Esophagus (tissue), 2 donors: Measurements from ENCODE around the gene RSF1. TPM values are rescaled to one million over a fixed set of nuclear protein-coding genes. Genes with fewer than 3 reads are reported as not detected.

Experiments
- H3K27ac ChIP-seq, 2 donors: one replicate each; pipeline ENCODE4 v1.5.1; 2013; ENCODE audit warnings: low read depth in 2 of 2, mild to moderate bottlenecking in 2 of 2, inconsistent platforms in 1 of 2, low read length in 1 of 2, moderate library complexity in 1 of 2
- H3K27me3 ChIP-seq, 2 donors: one replicate each; pipeline ENCODE4 v1.6.1; 2013; ENCODE audit warnings: low read length in 2 of 2, control low read depth in 1 of 2, mild to moderate bottlenecking in 1 of 2; ENCODE audit not compliant: insufficient read depth in 2 of 2, control insufficient read depth in 1 of 2
- H3K36me3 ChIP-seq, 2 donors: one replicate each; pipeline ENCODE4 v1.6.1; 2013; ENCODE audit warnings: low read length in 1 of 2; ENCODE audit not compliant: control insufficient read depth in 2 of 2, insufficient read depth in 2 of 2
- H3K4me1 ChIP-seq, 2 donors: one replicate each; pipeline ENCODE4 v1.6.1; 2013; ENCODE audit warnings: low read length in 1 of 2; ENCODE audit not compliant: control insufficient read depth in 2 of 2, insufficient read depth in 2 of 2
- H3K4me3 ChIP-seq, 2 donors: one replicate each; pipeline ENCODE4 v1.5.1; 2013; ENCODE audit warnings: low read length in 2 of 2, mild to moderate bottlenecking in 2 of 2, low read depth in 1 of 2, moderate library complexity in 1 of 2
- H3K9me3 ChIP-seq, 2 donors: one replicate each; pipeline ENCODE4 v1.6.1; 2013; ENCODE audit warnings: mild to moderate bottlenecking in 2 of 2, low read depth in 1 of 2, low read length in 1 of 2, moderate library complexity in 1 of 2; ENCODE audit not compliant: control insufficient read depth in 2 of 2, insufficient read depth in 1 of 2
- WGBS, 2 donors: extraction: QIAGEN DNeasy Blood & Tissue Kit; methylation state at CpG; one replicate each; pipeline ENCODE4 v1.1.7; 2013; 5-methylcytosine and 5-hydroxymethylcytosine counted together
- polyA plus RNA-seq, 2 donors: library from polyadenylated mRNA; stranded (reverse); fragments of 200-250 nt; gene quantifications; one replicate each; pipeline ENCODE4 v1.2.3, GENCODE V29; 2013
- donor health status: healthy with polysubstance abuse.
- donor health status: Bipolar disorder and iron deficiency.

The RSF1 gene
- polyA plus RNA-seq, 2 donors: 4.8 to 8.3 TPM

GRCh38 chr11:77734890-77735289 is 85.6 kb downstream of the RSF1 start:
- H3K27ac ChIP-seq: no peak overlapping the region
- no peaks in the 10 kb centered on the region for H3K27me3 ChIP-seq
- H3K4me3 ChIP-seq: no peak overlapping the region
- peaks cover 2 to 4% of the 10 kb centered on the region in 2 donors for H3K9me3 ChIP-seq
- 98 to 99% methylated on average over 26 of the region's 26 CpGs for WGBS, 2 donors
- no peaks in the 10 kb centered on the region for H3K4me1 ChIP-seq
- peaks cover 3 to 10% of the 10 kb centered on the region in 2 donors for H3K36me3 ChIP-seq

- Histone ChIP-seq H3K4me3 (no peak overlapping the region), H3K27me3 (no peaks in the 10 kb centered on the region), H3K4me1 (no peaks in the 10 kb centered on the region), H3K9me3 (peaks cover 2 to 4% of the 10 kb centered on the region in 2 donors), H3K27ac (no peak overlapping the region), H3K36me3 (peaks cover 3 to 9% of the 10 kb centered on the region in 2 donors)
- WGBS, 2 donors: 98 to 100% methylated on average over 2 of the region's 2 CpGs
These were observed 88.4 kb downstream of the RSF1 start for GRCh38 chr11:77732143-77732542.

DNA sequence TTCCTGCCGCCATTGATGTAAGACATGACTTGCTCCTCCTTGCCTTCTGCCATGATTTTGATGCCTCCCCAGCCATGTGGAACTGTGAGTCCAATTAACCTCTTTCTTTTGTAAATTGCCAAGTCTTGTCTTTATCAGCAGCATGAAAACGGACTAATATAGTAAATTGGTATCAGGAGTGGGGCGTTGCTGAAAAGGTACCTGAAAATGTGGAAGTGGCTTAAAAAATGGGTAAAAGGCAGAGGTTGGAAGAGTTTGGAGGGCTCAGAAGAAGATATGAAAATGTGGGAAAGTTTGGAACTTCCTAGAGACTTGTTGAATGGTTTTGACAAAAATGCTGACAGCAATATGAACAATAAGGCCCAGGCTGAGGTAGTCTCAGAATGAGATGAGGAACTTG is 89.7 kb downstream of the RSF1 start:
- H3K4me1 ChIP-seq: no peaks in the 10 kb centered on the region
- peaks cover 3 to 7% of the 10 kb centered on the region in 2 donors for H3K36me3 ChIP-seq
- H3K4me3 ChIP-seq: no peak overlapping the region
- 95 to 99% methylated on average over 3 of the region's 3 CpGs for WGBS, 2 donors
- H3K27ac ChIP-seq: no peak overlapping the region
- no peaks in the 10 kb centered on the region for H3K27me3 ChIP-seq
- peaks cover 2 to 4% of the 10 kb centered on the region in 2 donors for H3K9me3 ChIP-seq

DNA sequence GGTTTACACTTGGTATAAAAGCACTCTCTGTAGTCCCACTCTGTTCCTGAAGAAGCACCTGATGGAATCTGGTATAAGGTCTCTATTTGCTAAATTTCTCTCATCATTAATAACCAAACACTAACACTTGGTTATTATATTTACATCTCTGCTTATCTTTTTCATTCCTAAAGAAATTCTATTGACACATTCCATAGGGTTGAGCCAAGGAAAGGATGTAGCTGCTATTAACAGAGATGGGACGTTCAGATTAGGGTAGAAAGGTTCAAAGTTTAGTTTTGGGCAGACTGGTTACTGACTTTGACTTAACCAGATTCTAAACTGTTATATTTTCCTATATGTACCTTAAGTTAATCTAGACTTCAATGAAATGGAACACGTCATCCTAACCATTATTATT is 91.5 kb downstream of the RSF1 start:
- 89 to 92% methylated on average over 2 of the region's 2 CpGs for WGBS, 2 donors
- no peaks in the 10 kb centered on the region for H3K4me1 ChIP-seq
- H3K36me3 ChIP-seq: peaks cover 5 to 9% of the 10 kb centered on the region in 2 donors
- no peaks in the 10 kb centered on the region for H3K27me3 ChIP-seq
- no peak overlapping the region for H3K4me3 ChIP-seq
- no peak overlapping the region for H3K27ac ChIP-seq
- H3K9me3 ChIP-seq: peaks cover 2 to 4% of the 10 kb centered on the region in 2 donors

DNA sequence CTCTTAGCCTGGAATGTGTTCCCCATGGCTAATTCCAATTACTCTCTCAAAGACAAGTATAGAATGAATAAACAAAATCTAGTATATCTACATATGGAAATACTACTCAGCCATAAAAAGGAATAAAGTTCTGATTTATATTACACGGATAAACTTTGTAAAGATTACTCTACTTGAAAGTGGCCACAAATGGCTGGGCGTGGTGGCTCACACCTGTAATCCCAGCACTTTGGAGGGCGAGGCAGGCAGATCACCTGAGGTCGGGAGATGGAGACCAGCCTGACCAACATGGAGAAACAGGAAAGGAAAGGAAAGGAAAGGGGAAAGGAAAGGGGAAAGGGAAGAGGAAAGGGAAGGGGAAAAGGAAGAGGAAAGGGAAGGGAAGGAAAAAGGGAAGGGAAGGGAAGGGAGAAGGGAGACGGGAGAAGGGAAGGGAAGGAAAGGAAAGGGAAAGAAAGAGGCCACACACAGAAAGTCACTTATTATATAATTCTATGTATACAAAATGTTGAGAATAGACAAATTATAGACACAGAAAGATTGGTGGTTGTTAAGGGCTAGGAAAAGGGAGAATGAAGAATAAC is 92.2 kb downstream of the RSF1 start:
- H3K9me3 ChIP-seq: peaks cover 2 to 4% of the 10 kb centered on the region in 2 donors
- peaks cover 5 to 9% of the 10 kb centered on the region in 2 donors for H3K36me3 ChIP-seq
- no peak overlapping the region for H3K27ac ChIP-seq
- H3K27me3 ChIP-seq: no peaks in the 10 kb centered on the region
- H3K4me1 ChIP-seq: no peaks in the 10 kb centered on the region
- WGBS, 2 donors: 88 to 91% methylated on average over 5 of the region's 5 CpGs
- H3K4me3 ChIP-seq: no peak overlapping the region

- Histone ChIP-seq H3K36me3 (peaks cover 4 to 7% of the 10 kb centered on the region in 2 donors), H3K9me3 (peaks cover 0 to 2% of the 10 kb centered on the region in 2 donors), H3K27me3 (no peaks in the 10 kb centered on the region), H3K4me1 (no peaks in the 10 kb centered on the region), H3K4me3 (no peak overlapping the region), H3K27ac (no peak overlapping the region)
- 68 to 80% methylated on average over 2 of the region's 2 CpGs for WGBS, 2 donors
These were observed 94.0 kb downstream of the RSF1 start for GRCh38 chr11:77726524-77726923.

- Histone ChIP-seq H3K27ac (no peak overlapping the region), H3K27me3 (no peaks in the 10 kb centered on the region), H3K4me1 (no peaks in the 10 kb centered on the region), H3K36me3 (peaks cover 3 to 6% of the 10 kb centered on the region in 2 donors), H3K9me3 (no peaks in the 10 kb centered on the region), H3K4me3 (no peak overlapping the region)
- WGBS, 2 donors: 66 to 84% methylated on average over 3 of the region's 3 CpGs
These were observed 95.1 kb downstream of the RSF1 start for GRCh38 chr11:77725433-77725832.

GRCh38 chr11:77724636-77725035 is 95.9 kb downstream of the RSF1 start:
- Histone ChIP-seq H3K27me3 (no peaks in the 10 kb centered on the region), H3K36me3 (peaks cover 3 to 6% of the 10 kb centered on the region in 2 donors), H3K9me3 (no peaks in the 10 kb centered on the region), H3K4me1 (no peaks in the 10 kb centered on the region), H3K4me3 (no peak overlapping the region), H3K27ac (no peak overlapping the region)
- 79 to 90% methylated on average over 4 of the region's 4 CpGs for WGBS, 2 donors

GRCh38 chr11:77723024-77723423 is 97.5 kb downstream of the RSF1 start:
- 60 to 75% methylated on average over 2 of the region's 2 CpGs for WGBS, 2 donors
- Histone ChIP-seq H3K36me3 (peaks cover 3 to 6% of the 10 kb centered on the region in 2 donors), H3K27ac (no peak overlapping the region), H3K4me1 (no peaks in the 10 kb centered on the region), H3K9me3 (no peaks in the 10 kb centered on the region), H3K4me3 (no peak overlapping the region), H3K27me3 (no peaks in the 10 kb centered on the region)

DNA sequence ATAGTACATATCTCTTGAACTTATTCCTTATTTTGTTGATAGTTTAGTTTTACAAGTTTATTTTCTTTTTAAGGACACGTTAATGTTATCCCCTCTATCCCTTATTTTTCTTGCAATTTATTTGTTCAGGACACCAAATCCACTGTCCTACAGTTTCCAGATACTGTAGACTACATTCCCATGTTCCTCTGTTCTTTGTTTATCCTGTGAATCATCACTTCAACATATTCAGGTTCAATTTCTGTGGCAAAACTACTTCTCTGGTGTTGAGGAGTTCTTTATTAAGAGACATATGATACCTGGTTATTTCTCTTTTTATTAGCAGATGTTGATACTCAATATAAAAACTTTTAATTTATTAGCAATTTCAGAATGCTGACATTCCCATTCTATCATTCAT is 110.2 kb downstream of the RSF1 start:
- H3K4me1 ChIP-seq: no peaks in the 10 kb centered on the region
- no peaks in the 10 kb centered on the region for H3K27me3 ChIP-seq
- no peak overlapping the region for H3K4me3 ChIP-seq
- H3K9me3 ChIP-seq: no peaks in the 10 kb centered on the region
- H3K27ac ChIP-seq: no peak overlapping the region
- no peaks in the 10 kb centered on the region for H3K36me3 ChIP-seq
- 73 to 82% methylated on average over 1 of the region's 1 CpG for WGBS, 2 donors
